SK-N-SH (cell line): ENCODE results near the gene PPM1L.

Source experiments
- EP300 ChIP-seq, 2 experiments: IDR thresholded peaks; 2 replicates each; pipeline versions ENCODE4 v1.4.0 to v1.6.1; 2012; ENCODE audit warnings: borderline replicate concordance in 1 of 2, low read depth in 1 of 2, low read length in 1 of 2
- EZH2phosphoT487 ChIP-seq: fragments of 200-600 bp; sonication (generic); IDR thresholded peaks from 2 replicates; pipeline ENCODE4 v1.6.1; 2017; ENCODE audit warnings: low read depth, mixed run types, mild to moderate bottlenecking, antibody characterized with exemption, moderate library complexity, borderline replicate concordance
- IRF3 ChIP-seq: fragments of 150-350 bp; IDR thresholded peaks from 2 replicates; pipeline ENCODE4 v1.6.1; 2016; ENCODE audit warnings: mild to moderate bottlenecking, low read depth, low read length
- NFIC ChIP-seq: IDR thresholded peaks from 2 replicates; pipeline ENCODE4 v1.4.0; 2012; ENCODE audit warnings: borderline replicate concordance
- NRF1 ChIP-seq: IDR thresholded peaks from 2 replicates; pipeline ENCODE4 v1.6.1; 2012; ENCODE audit warnings: low read depth, mild to moderate bottlenecking, low read length
- POLR2AphosphoS5 ChIP-seq: IDR thresholded peaks from 2 replicates; pipeline ENCODE4 v1.6.1; 2012; ENCODE audit warnings: low read depth, low read length
- RAD21 ChIP-seq: IDR thresholded peaks from 2 replicates; pipeline ENCODE4 v1.6.1; 2012; ENCODE audit warnings: mild to moderate bottlenecking, low read length
- SIN3A ChIP-seq: IDR thresholded peaks from 2 replicates; pipeline ENCODE4 v1.6.1; 2012; ENCODE audit warnings: low read depth, mild to moderate bottlenecking, low read length, moderate library complexity, borderline replicate concordance
- TAF1 ChIP-seq: IDR thresholded peaks from 2 replicates; pipeline ENCODE4 v1.6.1; 2012; ENCODE audit warnings: low read depth, mild to moderate bottlenecking, low read length, moderate library complexity, borderline replicate concordance
- USF2 ChIP-seq: fragments of 150-350 bp; IDR thresholded peaks from 2 replicates; pipeline ENCODE4 v1.6.1; 2017; ENCODE audit warnings: antibody characterized with exemption, low read length, low read depth, borderline replicate concordance
- TF ChIP-seq, protein P1 (sequence below): fragments of 200-600 bp; sonication (generic); IDR thresholded peaks from 2 replicates; pipeline ENCODE4 v1.6.1; 2017; ENCODE audit warnings: antibody characterized with exemption, mild to moderate bottlenecking, moderate library complexity

GRCh38 chr3:160874736-160875135 lies 118.7 kb downstream of the PPM1L start:
- no peak for TF ChIP-seq NFIC
- no peak for TF ChIP-seq RAD21
- TF ChIP-seq, protein P1, sequence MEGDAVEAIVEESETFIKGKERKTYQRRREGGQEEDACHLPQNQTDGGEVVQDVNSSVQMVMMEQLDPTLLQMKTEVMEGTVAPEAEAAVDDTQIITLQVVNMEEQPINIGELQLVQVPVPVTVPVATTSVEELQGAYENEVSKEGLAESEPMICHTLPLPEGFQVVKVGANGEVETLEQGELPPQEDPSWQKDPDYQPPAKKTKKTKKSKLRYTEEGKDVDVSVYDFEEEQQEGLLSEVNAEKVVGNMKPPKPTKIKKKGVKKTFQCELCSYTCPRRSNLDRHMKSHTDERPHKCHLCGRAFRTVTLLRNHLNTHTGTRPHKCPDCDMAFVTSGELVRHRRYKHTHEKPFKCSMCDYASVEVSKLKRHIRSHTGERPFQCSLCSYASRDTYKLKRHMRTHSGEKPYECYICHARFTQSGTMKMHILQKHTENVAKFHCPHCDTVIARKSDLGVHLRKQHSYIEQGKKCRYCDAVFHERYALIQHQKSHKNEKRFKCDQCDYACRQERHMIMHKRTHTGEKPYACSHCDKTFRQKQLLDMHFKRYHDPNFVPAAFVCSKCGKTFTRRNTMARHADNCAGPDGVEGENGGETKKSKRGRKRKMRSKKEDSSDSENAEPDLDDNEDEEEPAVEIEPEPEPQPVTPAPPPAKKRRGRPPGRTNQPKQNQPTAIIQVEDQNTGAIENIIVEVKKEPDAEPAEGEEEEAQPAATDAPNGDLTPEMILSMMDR: no peak
- no peak for TF ChIP-seq SIN3A
- no peak for TF ChIP-seq USF2
- TF ChIP-seq TAF1: no peak
- no peak for TF ChIP-seq IRF3
- no peak for TF ChIP-seq EP300 (IDR thresholded peaks at IDR 0.05; ENCODE audit: borderline replicate concordance in 1 of 2, low read depth in 1 of 2, low read length in 1 of 2)
- TF ChIP-seq POLR2AphosphoS5: no peak
- TF ChIP-seq EZH2phosphoT487: no peak
- no peak for TF ChIP-seq NRF1
